Prostate gland (tissue), 2 donors: Measurements from ENCODE around the gene CCDC182.

ENCODE experiments used
- CTCF ChIP-seq, 4 experiments: fragments of 200-600 bp in 2 of 4; fragments of 450-650 bp in 2 of 4; sonication (generic) in 2 of 4; IDR thresholded peaks; 1 replicate in 3 of 4; 2 replicates in 1 of 4; pipeline ENCODE4 v1.5.1; 2016 to 2019; ENCODE audit warnings: antibody characterized with exemption in 4 of 4, mild to moderate bottlenecking in 2 of 4, moderate library complexity in 2 of 4
- POLR2AphosphoS5 ChIP-seq: sonication (generic); formaldehyde crosslinking; IDR thresholded peaks from one replicate; pipeline ENCODE4 v1.6.1; 2017; ENCODE audit warnings: antibody characterized with exemption

- TF ChIP-seq POLR2AphosphoS5 (no peak), CTCF (IDR thresholded peaks at IDR 0.05) (no peak)
Observed at GRCh38 chr17:57740235-57740528, 4.9 kb downstream of the CCDC182 start.
